GM12874 (cell line): Measurements from ENCODE around the gene DOCK3.

Experiments
- CTCF ChIP-seq: IDR thresholded peaks from 2 replicates; pipeline ENCODE4 v1.5.1; 2011; ENCODE audit warnings: low read depth, mild to moderate bottlenecking, control low read depth, low read length, moderate library complexity; ENCODE audit not compliant: insufficient read depth

The DOCK3 gene

DNA sequence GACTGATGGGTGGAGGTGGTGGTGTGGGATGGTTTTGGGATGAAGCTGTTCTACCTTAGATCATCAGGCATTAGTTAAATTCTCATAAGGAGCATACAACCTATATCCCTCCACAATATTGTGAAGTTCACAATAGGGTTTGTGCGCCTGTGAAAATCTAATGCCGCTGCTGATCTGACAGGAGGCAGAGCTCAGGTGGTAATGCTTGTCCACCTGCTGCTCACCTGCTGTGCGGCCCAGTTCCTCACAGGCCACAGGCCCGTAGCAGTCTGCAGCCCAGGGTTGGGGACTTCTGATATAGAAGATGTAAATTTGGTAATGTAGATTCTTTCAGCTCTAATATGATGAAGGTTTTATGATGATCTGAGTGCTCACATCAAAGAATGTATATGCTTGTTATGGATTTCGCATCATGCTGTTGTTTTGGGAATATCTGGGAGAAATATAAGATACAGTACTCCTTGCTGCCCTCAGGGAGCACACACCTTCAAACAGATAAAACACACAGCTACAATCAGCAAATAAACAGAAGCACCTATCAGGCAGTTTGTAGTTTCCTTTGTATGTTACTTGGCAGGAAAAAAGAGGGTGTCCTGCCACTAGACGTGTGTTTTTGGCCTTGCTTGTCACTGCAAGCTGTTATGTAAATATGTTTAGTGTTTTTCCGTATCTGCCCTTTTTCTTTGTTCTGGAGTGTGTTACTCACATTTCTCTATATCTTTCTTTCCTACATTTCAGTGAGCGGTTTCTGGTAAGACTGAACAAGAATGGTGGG, 471.3 kb downstream of the DOCK3 start:
- TF ChIP-seq CTCF, result no peak

DNA sequence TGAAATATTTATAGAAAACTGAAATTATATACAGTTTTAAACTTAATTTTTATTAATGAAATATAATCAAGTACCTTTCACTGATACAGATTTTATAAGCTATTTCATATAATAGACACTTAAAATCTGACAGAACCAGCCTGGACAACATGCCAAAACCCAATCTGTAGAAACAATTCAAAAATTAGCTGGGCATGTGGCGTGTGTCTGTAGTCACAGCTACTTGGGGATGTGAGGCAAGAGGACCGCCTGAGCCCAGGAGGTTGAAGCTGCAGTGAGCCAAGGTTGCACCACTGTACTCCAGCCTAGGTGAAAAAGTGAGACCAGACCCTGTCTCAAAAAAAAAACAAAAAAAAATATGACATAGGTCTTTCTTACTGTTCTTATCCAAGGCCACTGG, 472.1 kb downstream of the DOCK3 start:
- TF ChIP-seq CTCF, result no peak

- no peak for TF ChIP-seq CTCF
Measured at GRCh38 chr3:51156147-51156546, 481.4 kb downstream of the DOCK3 start.

DNA sequence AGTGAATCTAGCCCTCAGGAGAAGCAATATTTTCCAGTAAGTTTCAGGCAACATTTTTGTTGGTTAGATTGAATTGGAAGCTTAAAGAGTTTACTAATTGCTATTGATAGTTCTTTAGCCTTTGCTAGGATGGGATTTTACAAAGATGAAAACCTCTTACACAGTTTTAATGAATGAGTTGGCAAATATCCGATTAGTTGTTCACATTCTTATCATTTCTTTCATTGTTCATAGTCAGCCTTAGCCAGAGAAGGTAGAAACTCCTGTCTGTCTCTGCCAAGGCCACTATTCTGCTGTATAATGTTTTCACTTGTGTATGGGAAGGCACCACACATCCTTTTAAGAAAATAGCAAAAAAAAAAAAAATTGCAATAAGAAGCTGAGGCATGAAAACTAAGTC, 488.3 kb downstream of the DOCK3 start:
- TF ChIP-seq CTCF, result no peak

- no peak for TF ChIP-seq CTCF
Measured at GRCh38 chr3:51173518-51174271, 499.0 kb downstream of the DOCK3 start.

GRCh38 chr3:51176923-51177322, 502.2 kb downstream of the DOCK3 start:
- TF ChIP-seq CTCF, result no peak

DNA sequence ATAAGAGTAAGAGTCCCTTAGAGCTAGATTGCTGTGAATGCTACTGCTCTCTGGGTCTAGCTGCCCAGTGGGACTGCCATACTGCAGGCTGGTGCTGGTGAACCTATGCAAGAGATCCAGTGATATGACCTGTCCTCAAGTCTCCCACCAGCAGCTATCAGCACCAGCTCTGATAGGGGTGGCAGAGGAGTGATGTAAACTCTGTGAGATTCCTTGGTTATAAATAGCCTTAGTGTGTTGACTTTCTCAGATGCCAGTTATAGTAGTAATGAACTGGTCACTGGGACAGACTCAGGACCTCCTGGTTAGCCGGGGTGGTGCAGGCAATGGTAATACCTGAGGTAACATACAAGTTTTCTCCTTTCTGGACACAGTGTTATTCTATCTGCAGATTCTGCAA, 515.5 kb downstream of the DOCK3 start:
- no peak for TF ChIP-seq CTCF
